HepG2 (cell line): ENCODE measurements around the gene FKBP10. TPM values are rescaled to one million over a fixed set of nuclear protein-coding genes. Genes with fewer than 3 reads are reported as not detected.

Experiments
- ARNT2 ChIP-seq: sonication (generic); formaldehyde crosslinking; IDR thresholded peaks from 2 replicates; pipeline ENCODE4 v1.8.0; 2022; ENCODE audit warnings: mild to moderate bottlenecking, low read depth, missing genetic modification reagents, moderate library complexity
- CHD2 ChIP-seq: IDR thresholded peaks from 2 replicates; pipeline ENCODE4 v1.6.1; 2011; ENCODE audit warnings: low read depth, low read length, improper control_type of control experiment
- ELF3 ChIP-seq: IDR thresholded peaks from 2 replicates; pipeline ENCODE4 v1.6.1; 2016; ENCODE audit warnings: missing genetic modification reagents, missing compliant biosample characterization
- GLI4 ChIP-seq: sonication (generic); formaldehyde crosslinking; IDR thresholded peaks from 2 replicates; pipeline ENCODE4 v1.5.1; 2020; ENCODE audit warnings: missing genetic modification reagents, mild to moderate bottlenecking, moderate library complexity, borderline replicate concordance
- GZF1 ChIP-seq: sonication (generic); formaldehyde crosslinking; IDR thresholded peaks from 2 replicates; pipeline ENCODE4 v1.5.1; 2020; ENCODE audit warnings: mild to moderate bottlenecking, missing genetic modification reagents
- ISX ChIP-seq: sonication (generic); formaldehyde crosslinking; conservative IDR thresholded peaks from 2 replicates; pipeline ENCODE4 v1.5.0; 2020; ENCODE audit warnings: missing genetic modification reagents
- NFYC ChIP-seq: IDR thresholded peaks from 2 replicates; pipeline ENCODE4 v1.6.1; 2016; ENCODE audit warnings: missing genetic modification reagents, missing compliant biosample characterization
- PHF8 ChIP-seq: sonication (generic); formaldehyde crosslinking; IDR thresholded peaks from 2 replicates; pipeline ENCODE4 v1.5.0; 2020; ENCODE audit warnings: missing genetic modification reagents
- RXRA ChIP-seq: sonication (generic); formaldehyde crosslinking; IDR thresholded peaks from 2 replicates; pipeline ENCODE4 v1.5.1; 2020; ENCODE audit warnings: missing genetic modification reagents
- SOX5 ChIP-seq: IDR thresholded peaks from 2 replicates; pipeline ENCODE4 v1.6.1; 2016; ENCODE audit warnings: borderline replicate concordance
- ZNF234 ChIP-seq: sonication (generic); formaldehyde crosslinking; conservative IDR thresholded peaks from 2 replicates; pipeline ENCODE4 v1.5.1; 2020; ENCODE audit warnings: mild to moderate bottlenecking, missing genetic modification reagents
- ZNF333 ChIP-seq: sonication (generic); formaldehyde crosslinking; IDR thresholded peaks from 2 replicates; pipeline ENCODE4 v1.4.0; 2020; ENCODE audit warnings: mild to moderate bottlenecking, missing genetic modification reagents, borderline replicate concordance
- ZNF44 ChIP-seq: sonication (generic); formaldehyde crosslinking; IDR thresholded peaks from 2 replicates; pipeline ENCODE4 v1.5.1; 2020; ENCODE audit warnings: mild to moderate bottlenecking, missing genetic modification reagents
- ZNF484 ChIP-seq: sonication (generic); formaldehyde crosslinking; IDR thresholded peaks from 2 replicates; pipeline ENCODE4 v1.5.1; 2020; ENCODE audit warnings: mild to moderate bottlenecking, low read depth, missing genetic modification reagents, borderline replicate concordance
- ZNF557 ChIP-seq: sonication (generic); formaldehyde crosslinking; IDR thresholded peaks from 2 replicates; pipeline ENCODE4 v1.4.0; 2020; ENCODE audit warnings: missing genetic modification reagents
- ZNF703 ChIP-seq: sonication (generic); formaldehyde crosslinking; IDR thresholded peaks from 2 replicates; pipeline ENCODE4 v1.5.1; 2020; ENCODE audit warnings: missing genetic modification reagents, mild to moderate bottlenecking, moderate library complexity, borderline replicate concordance
- ZNF775 ChIP-seq: sonication (generic); formaldehyde crosslinking; IDR thresholded peaks from 2 replicates; pipeline ENCODE4 v1.4.0; 2020; ENCODE audit warnings: missing genetic modification reagents, mild to moderate bottlenecking, moderate library complexity, borderline replicate concordance
- polyA plus RNA-seq, 8 experiments: library from polyadenylated mRNA; depleted of rRNA in 3 of 8; stranded (reverse) in 7 of 8; unstranded in 1 of 8; fragments of >200 nt; fragmentation: Illumina TruSeq in 4 of 8; extraction: Trizol in 4 of 8; gene quantifications; 2 replicates each; pipeline versions ENCODE4 v1.2.1 to v1.2.3, GENCODE V29; 2011 to 2016; ENCODE audit warnings: low read depth in 4 of 8, missing spikeins in 1 of 8, mixed read lengths in 1 of 8; ENCODE audit not compliant: insufficient read depth in 1 of 8
- total RNA-seq, 5 experiments: library from RNA; depleted of rRNA; stranded (reverse); fragments of >200 nt; fragmentation: Illumina TruSeq; extraction: Trizol; gene quantifications; 2 replicates each; pipeline ENCODE4 v1.2.3, GENCODE V29; 2016; ENCODE audit warnings: low read depth in 1 of 5
- TF ChIP-seq, protein P1 (sequence below): sonication (generic); formaldehyde crosslinking; IDR thresholded peaks from 2 replicates; pipeline ENCODE4 v1.4.0; 2020; ENCODE audit warnings: missing genetic modification reagents
- TF ChIP-seq, protein P2 (sequence below): sonication (generic); formaldehyde crosslinking; conservative IDR thresholded peaks from 2 replicates; pipeline ENCODE4 v1.5.0; 2020; ENCODE audit warnings: missing genetic modification reagents
- TF ChIP-seq, protein P3 (sequence below): sonication (generic); formaldehyde crosslinking; IDR thresholded peaks from 2 replicates; pipeline ENCODE4 v1.8.1; 2023; ENCODE audit warnings: mild to moderate bottlenecking, moderate library complexity, missing genetic modification reagents
- TF ChIP-seq, protein P4 (sequence below): sonication (generic); formaldehyde crosslinking; IDR thresholded peaks from 2 replicates; pipeline ENCODE4 v1.8.1; 2023; ENCODE audit warnings: missing genetic modification reagents, mild to moderate bottlenecking, borderline replicate concordance
- TF ChIP-seq, protein P5 (sequence below): IDR thresholded peaks from 2 replicates; pipeline ENCODE4 v1.6.1; 2016; ENCODE audit warnings: low read depth

The FKBP10 gene
- total and polyA plus RNA-seq, 2 of the 13 experiments (the other 11 are each of a cell fraction or from before 2014, with no cell fraction given), result 149 to 573 TPM

DNA sequence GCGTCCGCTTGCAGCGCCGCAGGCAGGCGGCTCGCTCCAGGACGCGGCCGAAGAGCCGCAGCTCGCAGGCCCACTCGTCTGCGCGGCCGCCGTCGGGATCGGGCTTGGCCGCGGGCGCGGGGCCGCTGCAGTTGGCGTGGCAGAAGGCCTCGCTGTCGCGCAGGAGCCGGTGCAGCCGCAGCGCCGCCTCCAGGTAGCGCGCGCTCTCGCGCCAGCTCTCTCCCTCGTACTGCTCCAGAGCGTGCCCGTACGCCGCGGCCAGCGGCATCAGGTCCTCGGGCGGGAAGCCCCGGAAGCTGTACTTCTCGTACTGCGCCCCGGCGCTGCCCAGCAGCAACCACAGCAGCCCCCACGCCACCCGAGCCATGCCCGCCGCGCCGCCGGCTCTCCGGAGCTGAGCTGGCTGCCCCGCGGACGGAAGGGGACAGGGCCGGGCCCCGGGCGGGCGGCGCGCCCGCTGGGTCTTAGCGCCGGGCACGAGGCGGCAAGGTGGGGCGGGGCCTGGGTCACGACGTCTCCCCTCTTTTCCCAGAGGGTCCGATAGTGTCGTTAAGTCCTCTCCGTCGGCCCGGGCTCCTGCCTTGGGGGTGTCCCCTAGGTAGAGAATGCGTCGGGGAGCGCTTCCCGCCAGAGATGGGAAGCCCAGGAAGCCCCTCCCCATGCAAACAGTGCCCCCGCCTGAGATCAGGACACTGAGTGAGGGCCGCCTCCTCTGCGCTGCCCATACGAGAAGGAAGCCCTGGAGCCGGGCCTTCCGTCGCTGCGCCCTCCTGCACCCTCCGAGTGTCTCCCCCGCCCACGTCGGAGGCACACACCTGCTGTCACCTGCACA lies 1.0 kb upstream of the FKBP10 start, which contains the start of gene P3H4 (continued):
- TF ChIP-seq, protein P1, sequence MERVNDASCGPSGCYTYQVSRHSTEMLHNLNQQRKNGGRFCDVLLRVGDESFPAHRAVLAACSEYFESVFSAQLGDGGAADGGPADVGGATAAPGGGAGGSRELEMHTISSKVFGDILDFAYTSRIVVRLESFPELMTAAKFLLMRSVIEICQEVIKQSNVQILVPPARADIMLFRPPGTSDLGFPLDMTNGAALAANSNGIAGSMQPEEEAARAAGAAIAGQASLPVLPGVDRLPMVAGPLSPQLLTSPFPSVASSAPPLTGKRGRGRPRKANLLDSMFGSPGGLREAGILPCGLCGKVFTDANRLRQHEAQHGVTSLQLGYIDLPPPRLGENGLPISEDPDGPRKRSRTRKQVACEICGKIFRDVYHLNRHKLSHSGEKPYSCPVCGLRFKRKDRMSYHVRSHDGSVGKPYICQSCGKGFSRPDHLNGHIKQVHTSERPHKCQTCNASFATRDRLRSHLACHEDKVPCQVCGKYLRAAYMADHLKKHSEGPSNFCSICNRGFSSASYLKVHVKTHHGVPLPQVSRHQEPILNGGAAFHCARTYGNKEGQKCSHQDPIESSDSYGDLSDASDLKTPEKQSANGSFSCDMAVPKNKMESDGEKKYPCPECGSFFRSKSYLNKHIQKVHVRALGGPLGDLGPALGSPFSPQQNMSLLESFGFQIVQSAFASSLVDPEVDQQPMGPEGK (CRISPR knock-in tag), result peak; percentile 86
- TF ChIP-seq PHF8 (CRISPR knock-in tag) (peak; percentile 78), GLI4 (CRISPR knock-in tag) (peak; percentile 99; the same call in 1 of the 2 replicates), ARNT2 (peak; percentile 98), ISX (peak; percentile 33; the same call in 1 of the 2 replicates), ZNF703 (CRISPR knock-in tag) (no peak), ZNF333 (CRISPR knock-in tag) (peak; percentile 92; the same call in 1 of the 2 replicates), RXRA (CRISPR knock-in tag) (peak; percentile 33; the same call in 1 of the 2 replicates), NFYC (peak; percentile 9; the same call in 1 of the 2 replicates), ZNF484 (CRISPR knock-in tag) (peak; percentile 53; the same call in 1 of the 2 replicates), CHD2 (no peak), ELF3 (CRISPR knock-in tag) (peak; percentile 64), ZNF557 (CRISPR knock-in tag) (peak; percentile 52; the same call in 1 of the 2 replicates), GZF1 (no peak), ZNF775 (no peak), ZNF234 (CRISPR knock-in tag) (0 out of 2 replicates have a peak, but pooled peaks have one; percentile 87), SOX5 (CRISPR knock-in tag) (peak; percentile 31; the same call in 1 of the 2 replicates), ZNF44 (CRISPR knock-in tag) (peak; percentile 82; the same call in 1 of the 2 replicates)
- TF ChIP-seq, protein P2, sequence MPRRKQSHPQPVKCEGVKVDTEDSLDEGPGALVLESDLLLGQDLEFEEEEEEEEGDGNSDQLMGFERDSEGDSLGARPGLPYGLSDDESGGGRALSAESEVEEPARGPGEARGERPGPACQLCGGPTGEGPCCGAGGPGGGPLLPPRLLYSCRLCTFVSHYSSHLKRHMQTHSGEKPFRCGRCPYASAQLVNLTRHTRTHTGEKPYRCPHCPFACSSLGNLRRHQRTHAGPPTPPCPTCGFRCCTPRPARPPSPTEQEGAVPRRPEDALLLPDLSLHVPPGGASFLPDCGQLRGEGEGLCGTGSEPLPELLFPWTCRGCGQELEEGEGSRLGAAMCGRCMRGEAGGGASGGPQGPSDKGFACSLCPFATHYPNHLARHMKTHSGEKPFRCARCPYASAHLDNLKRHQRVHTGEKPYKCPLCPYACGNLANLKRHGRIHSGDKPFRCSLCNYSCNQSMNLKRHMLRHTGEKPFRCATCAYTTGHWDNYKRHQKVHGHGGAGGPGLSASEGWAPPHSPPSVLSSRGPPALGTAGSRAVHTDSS (CRISPR knock-in tag), result 0 out of 2 replicates have a peak, but pooled peaks have one; percentile 81
- TF ChIP-seq, protein P3, sequence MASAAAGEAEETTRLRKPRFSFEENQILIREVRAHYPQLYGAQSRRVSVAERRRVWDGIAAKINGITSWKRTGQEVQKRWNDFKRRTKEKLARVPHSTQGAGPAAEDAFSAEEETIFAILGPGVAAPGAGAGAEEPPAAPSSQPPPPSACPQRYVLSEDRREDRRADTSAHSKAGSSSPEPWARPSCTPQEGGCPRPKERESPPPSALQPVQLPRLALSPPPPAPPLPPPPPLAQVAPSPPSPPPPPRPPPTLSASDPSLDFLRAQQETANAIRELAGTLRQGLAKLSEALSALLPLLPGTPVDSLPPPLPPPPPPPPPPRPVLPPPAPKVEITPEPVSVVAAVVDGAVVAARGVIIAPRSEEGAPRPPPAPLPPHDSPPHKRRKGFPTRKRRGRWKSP, result peak; percentile 89
- TF ChIP-seq, protein P4, sequence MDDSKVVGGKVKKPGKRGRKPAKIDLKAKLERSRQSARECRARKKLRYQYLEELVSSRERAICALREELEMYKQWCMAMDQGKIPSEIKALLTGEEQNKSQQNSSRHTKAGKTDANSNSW, result 0 out of 2 replicates have a peak, but pooled peaks have one; percentile 71
- TF ChIP-seq, protein P5, sequence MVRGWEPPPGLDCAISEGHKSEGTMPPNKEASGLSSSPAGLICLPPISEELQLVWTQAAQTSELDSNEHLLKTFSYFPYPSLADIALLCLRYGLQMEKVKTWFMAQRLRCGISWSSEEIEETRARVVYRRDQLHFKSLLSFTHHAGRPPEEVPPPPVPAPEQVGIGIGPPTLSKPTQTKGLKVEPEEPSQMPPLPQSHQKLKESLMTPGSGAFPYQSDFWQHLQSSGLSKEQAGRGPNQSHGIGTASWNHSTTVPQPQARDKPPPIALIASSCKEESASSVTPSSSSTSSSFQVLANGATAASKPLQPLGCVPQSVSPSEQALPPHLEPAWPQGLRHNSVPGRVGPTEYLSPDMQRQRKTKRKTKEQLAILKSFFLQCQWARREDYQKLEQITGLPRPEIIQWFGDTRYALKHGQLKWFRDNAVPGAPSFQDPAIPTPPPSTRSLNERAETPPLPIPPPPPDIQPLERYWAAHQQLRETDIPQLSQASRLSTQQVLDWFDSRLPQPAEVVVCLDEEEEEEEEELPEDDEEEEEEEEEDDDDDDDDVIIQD (CRISPR knock-in tag), result no peak
